Retinal pigment epithelial cell (primary cell): ENCODE data around the gene ASMTL.
"Not testable (repeated sequence)": the region's sequence is repeated elsewhere in the genome, so short reads cannot be mapped to it uniquely, and the experiment has no call there.

Source experiments
- DNase-seq: peaks from one replicate; pipeline ENCODE4 v3.0.0-alpha.2; 2010; ENCODE audit warnings: low read depth
- H3K4me3 ChIP-seq: 2 replicates; pipeline ENCODE4 v1.5.1; 2011; ENCODE audit warnings: mild to moderate bottlenecking, low read length, control low read depth, moderate library complexity
- CTCF ChIP-seq: conservative IDR thresholded peaks from 2 replicates; pipeline ENCODE4 v1.5.1; 2011; ENCODE audit warnings: low read depth, low read length, control low read depth, inconsistent platforms

The ASMTL gene

GRCh38 chrX:1417921-1418771 lies 34.6 kb downstream of the ASMTL start:
- no peak for DNase-seq
- no peak for TF ChIP-seq CTCF
- H3K4me3 ChIP-seq = no peak overlapping the region

GRCh38 chrX:1416965-1417760 lies 35.5 kb downstream of the ASMTL start:
- TF ChIP-seq CTCF = no peak
- no peak for DNase-seq
- H3K4me3 ChIP-seq = no peak overlapping the region

- TF ChIP-seq CTCF = no peak
- H3K4me3 ChIP-seq = no peak overlapping the region
- DNase-seq = no peak
Observed at GRCh38 chrX:1416327-1416784, 36.4 kb downstream of the ASMTL start.

- no peak for TF ChIP-seq CTCF
- H3K4me3 ChIP-seq = no peak overlapping the region
- DNase-seq = no peak
Observed at GRCh38 chrX:1412551-1413161, 40.1 kb downstream of the ASMTL start.

GRCh38 chrX:1411326-1411725 lies 41.4 kb downstream of the ASMTL start:
- TF ChIP-seq CTCF = no peak
- H3K4me3 ChIP-seq = no peak overlapping the region
- no peak for DNase-seq

- no peak for TF ChIP-seq CTCF
- no peak for DNase-seq
- H3K4me3 ChIP-seq = no peak overlapping the region
Observed at GRCh38 chrX:1407035-1407434, 45.7 kb downstream of the ASMTL start.

GRCh38 chrX:1405769-1406168 lies 46.9 kb downstream of the ASMTL start:
- DNase-seq, H3K4me3 ChIP-seq: not testable (repeated sequence)

- not testable (repeated sequence) for DNase-seq, H3K4me3 ChIP-seq
Observed at GRCh38 chrX:1403867-1404266, 48.8 kb downstream of the ASMTL start.
